Measurements from ENCODE around the gene WFIKKN1. TPM values are rescaled to one million over a fixed set of nuclear protein-coding genes. Genes with fewer than 3 reads are reported as not detected.
A peak's percentile ranks its signal among the peaks of the same experiment; 100 is the strongest.

The WFIKKN1 gene
- total RNA-seq, 1 experiment from 2014 or later, result 0.74 TPM

GRCh38 chr16:637081-638018 is 6.6 kb downstream of the WFIKKN1 start:
- DNase-seq (ENCODE audit: low spot score), result peak; percentile 84

GRCh38 chr16:638034-638543 is 7.3 kb downstream of the WFIKKN1 start:
- no peak for DNase-seq (ENCODE audit: low spot score)

DNA sequence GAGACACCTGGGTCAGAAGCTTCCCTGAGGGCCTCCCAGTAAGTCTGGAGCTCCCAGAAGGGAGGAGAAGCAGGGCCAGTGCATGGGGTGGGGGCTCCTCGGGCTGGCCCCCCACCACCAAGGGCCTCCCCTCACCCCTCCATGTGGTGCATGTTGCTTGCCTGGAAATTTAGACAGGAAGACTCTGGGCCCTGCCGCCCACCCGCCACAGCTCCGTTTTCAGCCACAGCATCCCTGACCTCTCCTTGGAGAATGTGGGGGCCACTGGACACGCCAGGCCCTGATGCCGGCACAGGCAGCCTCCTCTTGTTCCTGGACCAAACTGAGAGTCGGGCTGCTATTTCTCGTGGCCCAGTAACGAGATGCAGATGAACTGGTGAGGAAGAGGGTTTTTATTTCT is 8.1 kb downstream of the WFIKKN1 start:
- no peak for DNase-seq (ENCODE audit: low spot score)

GRCh38 chr16:640614-641013 is 9.8 kb downstream of the WFIKKN1 start:
- DNase-seq (ENCODE audit: low spot score), result no peak

GRCh38 chr16:641326-642188 is 10.8 kb downstream of the WFIKKN1 start, which contains the start of gene MCRIP2:
Gene MCRIP2 (plus strand): TSS chr16:641828. CDS start chr16:641992, 164 bp downstream.
- peak; percentile 80 for DNase-seq (ENCODE audit: low spot score)

- peak; percentile 48 for DNase-seq (ENCODE audit: low spot score)
Observed at GRCh38 chr16:642189-643049, 11.6 kb downstream of the WFIKKN1 start.

- DNase-seq (ENCODE audit: low spot score), result no peak
Observed at GRCh38 chr16:643050-643368, 12.2 kb downstream of the WFIKKN1 start.

DNA sequence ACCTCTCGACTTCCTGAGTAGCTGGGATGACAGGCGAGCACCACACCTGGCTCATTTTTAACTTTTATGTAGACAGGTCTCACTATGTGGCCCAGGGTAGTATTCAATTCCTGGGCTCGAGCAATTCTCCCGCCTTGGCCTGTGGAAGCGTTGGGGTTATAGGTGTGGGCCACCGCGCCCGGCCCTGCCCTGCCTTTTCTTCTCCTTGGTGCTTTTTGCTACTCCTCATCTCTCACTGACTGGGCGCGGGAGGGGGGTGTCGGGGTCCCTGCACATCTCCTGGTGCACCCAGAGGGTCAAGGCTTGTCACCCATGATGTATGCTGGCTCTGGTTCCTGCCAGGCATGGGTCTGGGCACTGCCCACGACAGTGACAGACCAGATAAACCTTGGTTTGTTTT is 13.8 kb downstream of the WFIKKN1 start:
- DNase-seq (ENCODE audit: low spot score), result no peak

GRCh38 chr16:645852-646678 is 15.3 kb downstream of the WFIKKN1 start:
- DNase-seq (ENCODE audit: low spot score), result peak; percentile 67

- DNase-seq (ENCODE audit: low spot score), result no peak
Observed at GRCh38 chr16:646679-647172, 15.9 kb downstream of the WFIKKN1 start.

DNA sequence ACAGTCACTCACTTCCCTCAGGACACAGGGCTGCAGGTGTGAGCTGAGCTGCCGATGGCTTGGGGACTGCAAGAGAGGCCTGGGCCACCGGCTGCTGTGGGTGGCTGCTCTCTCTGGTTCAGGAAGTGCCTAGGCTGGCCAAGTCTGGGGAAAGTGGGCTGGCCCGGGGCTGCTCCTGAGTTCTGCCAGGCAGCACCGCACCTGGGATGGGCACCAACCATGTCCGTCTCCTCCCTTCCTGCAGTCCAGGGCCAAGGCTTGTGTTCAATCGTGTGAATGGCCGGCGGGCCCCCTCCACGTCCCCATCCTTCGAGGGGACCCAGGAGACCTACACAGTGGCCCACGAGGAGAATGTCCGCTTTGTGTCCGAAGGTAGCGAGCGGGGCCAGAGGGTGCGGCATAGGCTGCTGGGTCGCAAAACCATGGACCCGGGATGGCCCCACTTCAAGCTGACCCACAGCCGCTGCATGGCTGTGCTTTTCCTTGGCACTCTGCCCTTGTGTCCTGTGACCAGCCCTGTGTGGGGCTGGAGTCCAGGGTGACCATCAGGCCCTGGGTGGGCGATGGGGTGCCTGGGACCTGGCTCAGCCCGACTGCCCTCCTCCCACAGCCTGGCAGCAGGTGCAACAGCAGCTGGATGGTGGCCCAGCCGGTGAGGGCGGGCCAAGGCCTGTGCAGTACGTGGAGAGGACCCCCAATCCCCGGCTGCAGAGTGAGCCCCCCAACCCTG is 16.6 kb downstream of the WFIKKN1 start:
- peak; percentile 22 for DNase-seq (ENCODE audit: low spot score)

DNA sequence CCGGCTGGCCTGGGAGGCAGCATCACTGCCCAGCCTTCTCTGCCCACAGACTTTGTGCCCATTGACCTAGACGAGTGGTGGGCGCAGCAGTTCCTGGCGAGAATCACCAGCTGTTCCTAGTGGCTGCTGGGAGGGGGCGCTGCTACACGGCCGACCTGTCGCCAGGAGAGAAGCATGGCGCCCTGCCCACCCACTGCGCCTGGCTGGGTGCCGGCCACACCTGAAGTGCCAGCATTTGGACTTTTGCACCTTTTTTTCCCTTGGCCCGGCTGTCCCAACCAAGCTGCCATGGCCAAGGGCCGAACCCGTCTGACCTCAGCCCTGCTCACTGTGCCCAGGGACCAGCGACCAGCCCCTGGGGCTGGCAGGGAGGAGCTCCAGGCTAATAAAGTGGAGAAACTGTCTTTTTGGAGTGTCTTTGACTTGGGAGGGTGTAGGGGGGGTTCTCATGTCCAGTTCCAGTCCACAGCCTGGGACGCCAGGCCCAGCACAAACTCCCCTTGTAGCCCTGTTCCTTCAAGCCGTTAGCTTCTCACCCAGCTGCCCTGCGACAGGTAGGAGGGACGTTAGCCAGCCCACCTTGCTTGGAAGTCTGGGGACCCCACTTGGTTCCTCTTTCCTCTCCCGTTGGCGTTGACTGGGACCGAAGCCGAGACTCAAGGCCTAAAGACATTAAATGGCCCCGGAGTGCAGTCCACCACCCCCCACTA is 17.4 kb downstream of the WFIKKN1 start:
- peak; percentile 75 for DNase-seq (ENCODE audit: low spot score)

GRCh38 chr16:648781-649589 is 18.2 kb downstream of the WFIKKN1 start, which contains the start of gene WDR90:
Gene WDR90 (plus strand): TSS chr16:649365. CDS start chr16:649417, 52 bp downstream.
- DNase-seq (ENCODE audit: low spot score), result peak; percentile 91

DNA sequence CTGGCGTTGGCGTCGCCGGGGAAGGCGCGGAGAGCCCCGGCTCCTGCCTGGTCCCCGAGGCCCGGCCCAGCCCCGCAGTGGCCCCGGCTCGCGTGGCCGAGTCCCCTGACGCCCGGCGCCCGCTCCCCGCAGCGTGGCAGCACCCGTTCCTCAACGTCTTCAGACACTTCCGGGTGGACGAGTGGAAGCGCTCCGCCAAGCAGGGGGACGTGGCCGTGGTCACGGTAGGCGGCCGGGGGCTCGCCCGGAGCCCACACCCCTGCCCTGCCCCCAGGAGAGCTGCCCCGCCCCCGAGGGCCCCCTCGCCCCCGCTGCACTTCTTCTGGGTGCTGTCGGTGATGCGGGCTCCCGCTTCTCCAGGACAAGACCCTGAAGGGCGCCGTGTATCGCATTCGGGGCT is 18.8 kb downstream of the WFIKKN1 start:
- peak; percentile 36 for DNase-seq (ENCODE audit: low spot score)

GRCh38 chr16:651844-652243 is 21.1 kb downstream of the WFIKKN1 start:
- no peak for DNase-seq (ENCODE audit: low spot score)

DNA sequence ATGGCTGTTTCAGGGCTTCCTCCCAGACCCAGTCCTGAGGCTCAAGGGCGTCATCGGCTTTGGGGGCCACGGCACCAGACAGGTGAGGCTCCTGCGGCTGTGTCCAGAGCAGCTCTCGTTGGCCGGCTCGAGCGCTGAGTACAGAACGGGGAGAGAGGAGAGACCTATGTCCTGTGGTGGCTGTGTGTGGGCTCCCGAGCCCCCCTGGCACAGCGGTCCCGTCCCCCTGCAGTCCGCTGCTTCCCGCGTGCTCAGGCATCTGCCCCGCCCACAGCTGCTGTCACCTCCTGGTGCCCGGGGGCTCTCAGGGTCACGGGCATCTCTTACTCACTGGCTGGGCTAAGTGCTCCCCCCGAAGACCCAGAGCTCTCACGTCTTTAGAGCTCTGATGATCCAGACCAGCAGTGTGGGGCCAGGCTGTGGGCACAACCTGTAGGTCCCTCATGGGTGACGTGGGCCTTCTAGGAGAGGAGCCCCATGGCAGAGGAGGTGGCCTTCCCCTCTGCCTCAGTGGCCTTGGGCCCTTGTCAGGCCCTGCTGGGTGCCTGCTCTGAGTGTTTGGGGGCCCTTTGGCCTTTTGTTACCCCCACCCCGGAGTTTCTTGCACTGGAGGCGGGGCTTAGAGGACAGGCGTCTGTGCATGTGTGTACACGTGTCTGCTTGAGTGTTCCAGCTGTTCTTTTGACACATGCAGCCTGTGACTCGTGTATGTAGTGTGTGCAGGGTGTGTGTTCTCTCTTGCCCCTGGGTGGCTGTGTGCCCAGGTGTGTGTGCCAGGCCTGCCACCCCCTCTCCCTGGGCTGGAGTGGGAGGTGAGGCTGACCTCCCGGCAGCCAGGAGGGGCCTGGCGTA is 21.9 kb downstream of the WFIKKN1 start:
- no peak for DNase-seq (ENCODE audit: low spot score)

GRCh38 chr16:654034-654433 is 23.2 kb downstream of the WFIKKN1 start:
- no peak for DNase-seq (ENCODE audit: low spot score)
